Parietal lobe (tissue), 2 donors: ENCODE data around the gene ATAD5. TPM values are rescaled to one million over a fixed set of nuclear protein-coding genes. Genes with fewer than 3 reads are reported as not detected.

Experiments used
- small RNA-seq: library from RNA; depleted of rRNA; stranded (forward); fragments of <200 nt; gene quantifications from one replicate; pipeline ENCODE3, GENCODE V24; 2014; ENCODE audit warnings: low replicate concordance
- total RNA-seq: library from RNA; depleted of rRNA; stranded (reverse); fragments of >200 nt; gene quantifications from one replicate; pipeline ENCODE4 v1.2.3, GENCODE V29; 2014

Gene ATAD5
- total RNA-seq = 13.1 TPM

GRCh38 chr17:30831663-30832437, at the start of gene ATAD5:
Gene ATAD5, plus strand, starts transcription at chr17:30831966. Its CDS starts 382 bp downstream, at chr17:30832348.

GRCh38 chr17:30824356-30825145, 7.2 kb upstream of the ATAD5 start, which contains the start of gene CRLF3:
Gene CRLF3, minus strand, starts transcription at chr17:30824692. Its CDS starts 41 bp downstream, at chr17:30824651.

GRCh38 chr17:30906101-30906911, 74.5 kb downstream of the ATAD5 start, which contains the start of gene TEFM:
Gene TEFM, minus strand, starts transcription at chr17:30906238. Its CDS starts 40 bp downstream, at chr17:30906198.

GRCh38 chr17:30921544-30922196, 89.9 kb downstream of the ATAD5 start, which contains the start of gene ADAP2:
Gene ADAP2, plus strand, starts transcription at chr17:30921945. Its CDS starts 70 bp downstream, at chr17:30922015.

Small RNA genes within 50 kb of the gene (small RNA-seq; reads per million reads assigned to genes)
- gene RNU6-298P = not detected

Other genes starting within 250 kb of the ATAD5 start
- 12.8 TPM for gene CRLF3, start 7.3 kb upstream of the ATAD5 start, total RNA-seq
- 30.4 TPM for gene TEFM, start 74.3 kb downstream of the ATAD5 start, total RNA-seq
- gene ADAP2, start 90.0 kb downstream of the ATAD5 start, total RNA-seq = 5.9 TPM
- gene RNF135, start 139.1 kb downstream of the ATAD5 start, total RNA-seq = 1.9 TPM